GM18519 (cell line): ENCODE results near the gene TNNT2.

Experiments
- ATAC-seq: cut with Tn5 transposase; IDR thresholded peaks from one replicate; pipeline ENCODE4 v1.9.1; 2021; ENCODE audit warnings: mild to moderate bottlenecking, moderate library complexity; ENCODE audit not compliant: unreplicated experiment, low FRiP score

The TNNT2 gene

GRCh38 chr1:201379733-201380242 lies 2.3 kb upstream of the TNNT2 start:
- no peak for ATAC-seq

- ATAC-seq, result no peak
These were observed 1.3 kb upstream of the TNNT2 start for GRCh38 chr1:201378804-201379203.

GRCh38 chr1:201376464-201377374 lies 761 bp downstream of the TNNT2 start:
- ATAC-seq, result no peak

- no peak for ATAC-seq
These were observed 1.4 kb downstream of the TNNT2 start for GRCh38 chr1:201376107-201376463.

- no peak for ATAC-seq
These were observed 2.3 kb downstream of the TNNT2 start for GRCh38 chr1:201375169-201375568.

- ATAC-seq, result no peak
These were observed 3.1 kb downstream of the TNNT2 start for GRCh38 chr1:201374364-201374763.

- ATAC-seq, result no peak
These were observed 5.7 kb downstream of the TNNT2 start for GRCh38 chr1:201371792-201372191.

GRCh38 chr1:201371276-201371675 lies 6.2 kb downstream of the TNNT2 start:
- ATAC-seq, result no peak

GRCh38 chr1:201370500-201370899 lies 7.0 kb downstream of the TNNT2 start:
- no peak for ATAC-seq

GRCh38 chr1:201369209-201369608 lies 8.3 kb downstream of the TNNT2 start:
- ATAC-seq, result no peak

GRCh38 chr1:201366696-201367095 lies 10.8 kb downstream of the TNNT2 start:
- ATAC-seq, result no peak

GRCh38 chr1:201365251-201365650 lies 12.2 kb downstream of the TNNT2 start:
- ATAC-seq, result no peak

- ATAC-seq, result no peak
These were observed 12.7 kb downstream of the TNNT2 start for GRCh38 chr1:201364808-201365105.

- ATAC-seq, result no peak
These were observed 14.0 kb downstream of the TNNT2 start for GRCh38 chr1:201363467-201363866.

GRCh38 chr1:201362906-201363305 lies 14.6 kb downstream of the TNNT2 start:
- no peak for ATAC-seq

GRCh38 chr1:201361652-201362504 lies 15.6 kb downstream of the TNNT2 start:
- ATAC-seq, result no peak

GRCh38 chr1:201360901-201361651 lies 16.4 kb downstream of the TNNT2 start:
- ATAC-seq, result no peak

GRCh38 chr1:201360486-201360885 lies 17.0 kb downstream of the TNNT2 start:
- no peak for ATAC-seq

GRCh38 chr1:201359873-201360210 lies 17.6 kb downstream of the TNNT2 start:
- ATAC-seq, result no peak

- no peak for ATAC-seq
These were observed 18.2 kb downstream of the TNNT2 start for GRCh38 chr1:201359031-201359872.
